GM23248 (cell line): ENCODE results near the gene ANKRD11. TPM values are rescaled to one million over a fixed set of nuclear protein-coding genes. Genes with fewer than 3 reads are reported as not detected.

Experiments
- DNase-seq: peaks from one replicate; pipeline ENCODE4 v3.0.0-alpha.2; 2015
- H2AFZ ChIP-seq: fragments of 200-600 bp; sonication (generic); 2 replicates; pipeline ENCODE4 v1.6.1; 2016; ENCODE audit warnings: antibody characterized with exemption
- H3F3A ChIP-seq: fragments of 200-600 bp; sonication (generic); 2 replicates; pipeline ENCODE4 v1.6.1; 2016; ENCODE audit warnings: mild to moderate bottlenecking, antibody characterized with exemption, mixed run types; ENCODE audit not compliant: insufficient read depth
- H3K27ac ChIP-seq: fragments of 200-600 bp; sonication (generic); 2 replicates; pipeline ENCODE4 v1.5.1; 2016; ENCODE audit warnings: mild to moderate bottlenecking
- H3K27me3 ChIP-seq: fragments of 200-600 bp; sonication (generic); replicated peaks from 2 replicates; pipeline ENCODE4 v1.6.1; 2016; ENCODE audit warnings: mild to moderate bottlenecking; ENCODE audit not compliant: insufficient read depth
- H3K36me3 ChIP-seq: fragments of 200-600 bp; sonication (generic); 2 replicates; pipeline ENCODE4 v1.6.1; 2016; ENCODE audit warnings: low read depth, mild to moderate bottlenecking
- H3K4me1 ChIP-seq: fragments of 200-600 bp; sonication (generic); 2 replicates; pipeline ENCODE4 v1.6.1; 2016; ENCODE audit warnings: mild to moderate bottlenecking; ENCODE audit not compliant: insufficient read depth
- H3K4me2 ChIP-seq: fragments of 200-600 bp; sonication (generic); one replicate; pipeline ENCODE4 v1.6.1; 2016; ENCODE audit warnings: mild to moderate bottlenecking; ENCODE audit not compliant: unreplicated experiment
- H3K4me3 ChIP-seq: fragments of 200-600 bp; sonication (generic); 2 replicates; pipeline ENCODE4 v1.5.1; 2016; ENCODE audit warnings: mild to moderate bottlenecking
- H3K79me2 ChIP-seq: fragments of 200-600 bp; sonication (generic); 2 replicates; pipeline ENCODE4 v1.6.1; 2016; ENCODE audit warnings: mild to moderate bottlenecking; ENCODE audit not compliant: insufficient read depth
- H3K9ac ChIP-seq: fragments of 200-600 bp; sonication (generic); 2 replicates; pipeline ENCODE4 v1.6.1; 2016; ENCODE audit warnings: mild to moderate bottlenecking
- H3K9me2 ChIP-seq: fragments of 200-600 bp; sonication (generic); 2 replicates; pipeline ENCODE4 v1.6.1; 2016; ENCODE audit warnings: mixed run types, mild to moderate bottlenecking, moderate library complexity; ENCODE audit not compliant: insufficient read depth
- H3K9me3 ChIP-seq: fragments of 200-600 bp; sonication (generic); one replicate; pipeline ENCODE4 v1.6.1; 2017; ENCODE audit warnings: low read depth
- H4K20me1 ChIP-seq: fragments of 200-600 bp; sonication (generic); 2 replicates; pipeline ENCODE4 v1.6.0; 2016; ENCODE audit not compliant: insufficient read depth
- EZH2 ChIP-seq: fragments of 200-600 bp; sonication (generic); IDR thresholded peaks from 2 replicates; pipeline ENCODE4 v1.6.1; 2018; ENCODE audit warnings: antibody characterized with exemption, mild to moderate bottlenecking; ENCODE audit not compliant: insufficient read depth, poor library complexity, severe bottlenecking
- EZH2phosphoT487 ChIP-seq: fragments of 200-600 bp; sonication (generic); IDR thresholded peaks from 2 replicates; pipeline ENCODE4 v1.6.1; 2018; ENCODE audit warnings: antibody characterized with exemption, moderate library complexity, mild to moderate bottlenecking, low read depth; ENCODE audit not compliant: insufficient read depth
- WGBS, 2 experiments: methylation state at CpG; one replicate each; pipeline ENCODE4 v1.1.6; 2015 to 2017; ENCODE audit warnings: low lambda C conversion rate in 2 of 2, low coverage in 1 of 2; ENCODE audit errors: missing lambda C conversion rate in 2 of 2; 5-methylcytosine and 5-hydroxymethylcytosine counted together
- in situ Hi-C: fragments of 300-500 bp; cut with MboI; formaldehyde crosslinking; loops from 2 replicates; pipeline ENCODE4 v1.15.0; 2020
- polyA plus RNA-seq: library from polyadenylated mRNA; unstranded; fragments of >200 nt; fragmentation: Nextera tagmentation; extraction: Ambion mirVana; gene quantifications from 2 replicates; pipeline ENCODE4 v1.2.1, GENCODE V29; 2016
- total RNA-seq: library from RNA; depleted of rRNA; stranded (reverse); fragments of >200 nt; shearing (Covaris generic); gene quantifications from 2 replicates; pipeline ENCODE4 v1.2.3, GENCODE V29; 2014

The ANKRD11 gene
- total and polyA plus RNA-seq, 2 experiments from 2014 or later = 39.3 to 84.7 TPM

- in situ Hi-C loops = no loop called here
- Histone ChIP-seq H3K9me3 (no peaks in the 10 kb centered on the region), H3F3A (0 out of 2 replicates have a peak, but pooled peaks cover 4% of the 10 kb centered on the region), H2AFZ (no peak overlapping the region), H3K4me1 (0 out of 2 replicates have a peak, but pooled peaks cover 4% of the 10 kb centered on the region), H4K20me1 (no peaks in the 10 kb centered on the region; the same call in 1 of the 2 replicates), H3K27ac (no peak overlapping the region), H3K9ac (no peak overlapping the region), H3K4me2 (no peak overlapping the region), H3K9me2 (no peaks in the 10 kb centered on the region), H3K27me3 (no peaks in the 10 kb centered on the region), H3K79me2 (peaks cover 84% of the 10 kb centered on the region), H3K36me3 (peaks cover 34% of the 10 kb centered on the region; the same call in 1 of the 2 replicates), H3K4me3 (no peak overlapping the region)
- 96 to 97% methylated on average over 19 of the region's 19 CpGs for WGBS, 2 experiments
- no peak for DNase-seq
- no peak for TF ChIP-seq EZH2phosphoT487
- no peak for TF ChIP-seq EZH2
These were observed 216.5 kb downstream of the ANKRD11 start for GRCh38 chr16:89273741-89274472.

GRCh38 chr16:89272631-89273030, 217.7 kb downstream of the ANKRD11 start:
- Histone ChIP-seq H3K9me3 (no peaks in the 10 kb centered on the region), H3K9ac (no peak overlapping the region), H3K27ac (no peak overlapping the region), H3K27me3 (no peaks in the 10 kb centered on the region), H2AFZ (no peak overlapping the region), H3K4me3 (no peak overlapping the region), H3K36me3 (peaks cover 34% of the 10 kb centered on the region; the same call in 1 of the 2 replicates), H3K79me2 (peaks cover 72% of the 10 kb centered on the region), H4K20me1 (no peaks in the 10 kb centered on the region; the same call in 1 of the 2 replicates), H3F3A (0 out of 2 replicates have a peak, but pooled peaks cover 4% of the 10 kb centered on the region), H3K9me2 (no peaks in the 10 kb centered on the region), H3K4me2 (no peak overlapping the region), H3K4me1 (0 out of 2 replicates have a peak, but pooled peaks cover 7% of the 10 kb centered on the region)
- DNase-seq = no peak
- WGBS, 2 experiments = 98 to 100% methylated on average over 6 of the region's 6 CpGs
- TF ChIP-seq EZH2phosphoT487 = no peak
- TF ChIP-seq EZH2 = no peak
- in situ Hi-C loops = no loop called here

DNA sequence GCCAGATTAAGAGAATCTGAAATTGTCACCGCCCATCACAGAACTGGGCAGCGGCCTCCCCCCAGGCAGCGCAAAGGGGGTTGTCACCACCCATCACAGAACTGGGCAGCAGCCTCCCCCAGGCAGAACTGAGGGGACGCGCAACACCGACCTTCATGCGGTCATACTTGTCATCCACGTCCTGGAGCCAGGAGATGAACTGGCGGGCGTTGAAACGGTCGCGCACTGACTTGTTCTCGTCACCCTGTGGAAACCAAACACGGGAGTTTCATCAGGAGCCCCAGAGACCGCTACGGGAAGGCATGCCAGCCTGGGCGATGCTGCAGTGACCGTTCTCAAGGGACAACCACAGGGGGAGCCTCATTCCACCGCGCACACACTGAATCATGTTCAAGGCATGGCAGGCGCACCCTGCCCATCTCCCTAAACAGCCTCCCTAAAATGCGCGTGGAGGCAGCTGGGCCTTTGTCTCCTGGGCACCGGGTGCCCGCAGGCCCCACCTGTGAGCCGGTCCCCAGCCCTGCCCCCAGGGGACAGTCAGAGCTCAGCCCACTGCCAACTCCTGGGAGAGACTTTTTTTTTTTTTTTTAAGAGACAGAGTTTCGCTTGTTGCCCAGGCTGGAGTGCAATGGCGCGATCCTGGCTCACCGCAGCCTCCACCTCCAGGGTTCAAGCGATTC, 219.6 kb downstream of the ANKRD11 start:
- H3K36me3 ChIP-seq = peaks cover 42% of the 10 kb centered on the region; the same call in 1 of the 2 replicates
- 0 out of 2 replicates have a peak, but pooled peaks cover 7% of the 10 kb centered on the region for H3K4me1 ChIP-seq
- H3K9me3 ChIP-seq = no peaks in the 10 kb centered on the region
- peaks cover 53% of the 10 kb centered on the region for H3K79me2 ChIP-seq
- WGBS, 2 experiments = 96 to 98% methylated on average over 31 to 32 of the region's 32 CpGs
- H3K4me2 ChIP-seq = no peak overlapping the region
- in situ Hi-C loops = no loop called here
- H3K9me2 ChIP-seq = no peaks in the 10 kb centered on the region
- H3K4me3 ChIP-seq = no peak overlapping the region
- TF ChIP-seq EZH2 = no peak
- no peak for TF ChIP-seq EZH2phosphoT487
- DNase-seq = no peak
- no peaks in the 10 kb centered on the region; the same call in 1 of the 2 replicates for H4K20me1 ChIP-seq
- H3K27me3 ChIP-seq = no peaks in the 10 kb centered on the region
- H3K9ac ChIP-seq = no peak overlapping the region
- no peak overlapping the region for H3K27ac ChIP-seq
- 0 out of 2 replicates have a peak, but pooled peaks cover 4% of the 10 kb centered on the region for H3F3A ChIP-seq
- H2AFZ ChIP-seq = no peak overlapping the region

DNA sequence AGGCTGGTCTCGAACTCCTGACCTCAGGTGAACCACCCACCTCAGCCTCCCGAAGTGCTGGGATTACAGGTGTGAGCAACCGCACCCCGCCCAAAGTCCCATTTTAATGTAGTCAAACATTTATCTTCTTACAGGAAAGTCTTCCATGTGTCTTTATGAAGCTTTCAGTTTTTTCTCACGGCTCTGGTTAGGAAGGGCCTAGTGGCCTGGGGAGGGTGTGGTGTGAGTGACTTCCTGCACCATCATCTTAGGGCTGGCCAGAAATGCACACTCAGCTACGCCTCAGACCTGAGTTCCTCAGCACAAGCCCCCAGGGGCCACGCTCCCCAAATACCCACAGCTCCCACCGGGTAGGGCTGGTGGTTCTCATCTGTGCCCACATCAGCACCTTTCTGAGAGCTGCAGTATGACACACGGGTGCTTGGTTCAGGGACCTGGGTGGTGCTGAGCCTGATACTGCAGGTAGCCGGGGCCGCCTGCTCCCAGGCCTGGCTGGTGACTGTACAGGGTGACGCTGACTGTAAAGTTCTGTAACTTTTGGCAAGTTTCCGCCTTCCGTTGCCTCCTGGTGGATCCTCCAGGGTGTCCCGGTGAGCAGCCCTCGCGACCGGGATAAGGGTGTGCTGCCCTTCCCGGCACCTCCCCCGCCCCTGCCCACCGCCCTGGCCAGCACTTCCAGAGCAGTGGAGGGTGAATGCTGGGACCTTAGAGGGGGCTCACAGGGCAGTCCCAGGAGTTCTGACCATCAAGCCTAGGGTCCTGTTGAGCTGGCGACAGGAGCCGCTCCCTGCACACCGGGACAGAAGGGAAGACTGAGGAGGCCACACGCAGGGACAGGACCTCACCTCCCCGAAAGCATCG, 220.3 kb downstream of the ANKRD11 start:
- no peaks in the 10 kb centered on the region for H3K9me3 ChIP-seq
- no peak overlapping the region for H3K4me3 ChIP-seq
- no peaks in the 10 kb centered on the region; the same call in 1 of the 2 replicates for H4K20me1 ChIP-seq
- peaks cover 46% of the 10 kb centered on the region for H3K79me2 ChIP-seq
- no peak for TF ChIP-seq EZH2
- no peak for TF ChIP-seq EZH2phosphoT487
- H2AFZ ChIP-seq = no peak overlapping the region
- H3K4me2 ChIP-seq = no peak overlapping the region
- DNase-seq = no peak
- H3K36me3 ChIP-seq = peaks cover 37% of the 10 kb centered on the region; the same call in 1 of the 2 replicates
- no peaks in the 10 kb centered on the region for H3K27me3 ChIP-seq
- H3K9me2 ChIP-seq = no peaks in the 10 kb centered on the region
- 97 to 98% methylated on average over 20 to 27 of the region's 27 CpGs for WGBS, 2 experiments
- in situ Hi-C loops = no loop called here
- H3K4me1 ChIP-seq = 0 out of 2 replicates have a peak, but pooled peaks cover 7% of the 10 kb centered on the region
- H3F3A ChIP-seq = 0 out of 2 replicates have a peak, but pooled peaks cover 4% of the 10 kb centered on the region
- H3K27ac ChIP-seq = no peak overlapping the region
- no peak overlapping the region for H3K9ac ChIP-seq
